ENCODE results near the gene POC1B. TPM values are rescaled to one million over a fixed set of nuclear protein-coding genes. Genes with fewer than 3 reads are reported as not detected.

Gene POC1B
- total and polyA plus RNA-seq, 2 experiments from 2014 or later, result 8.3 to 15.0 TPM

DNA sequence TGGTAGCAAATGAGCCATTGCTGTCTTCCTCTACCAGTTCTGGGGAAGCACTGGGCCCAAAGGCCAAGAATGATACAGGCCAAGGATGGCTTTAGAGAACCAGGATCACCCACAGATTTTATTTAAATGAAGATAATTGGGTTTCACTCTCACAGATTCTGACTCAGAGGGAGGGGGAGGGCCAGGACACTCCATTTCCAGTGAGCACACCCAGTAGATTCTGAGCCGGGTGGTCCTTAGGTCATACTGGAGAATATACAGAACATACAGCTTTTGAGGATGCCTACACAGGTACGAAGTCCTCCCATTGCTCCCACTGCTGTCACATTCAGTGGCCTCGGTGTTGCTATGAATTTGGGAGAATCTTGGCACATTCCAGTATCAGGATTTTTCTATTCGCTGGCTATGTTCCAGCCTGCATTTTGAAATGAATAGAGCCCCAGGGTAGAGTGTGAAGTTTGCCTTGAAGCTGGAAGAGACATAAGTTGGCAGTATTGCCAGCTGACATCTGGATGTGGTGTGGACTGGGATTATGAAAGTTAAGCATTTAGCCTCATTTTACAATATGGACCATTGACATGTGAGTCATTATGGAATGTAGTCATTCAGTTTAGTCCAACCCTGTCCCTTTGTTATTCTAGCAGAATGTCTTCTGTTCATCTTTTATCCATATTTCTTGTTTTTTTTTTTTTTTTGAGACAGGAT lies 45.8 kb upstream of the POC1B start:
- TF ChIP-seq EZH2 (IDR thresholded peaks at IDR 0.05; ENCODE audit: insufficient read depth, poor library complexity, severe bottlenecking) (no peak), EZH2phosphoT487 (IDR thresholded peaks at IDR 0.05; ENCODE audit: insufficient read depth, low read depth) (no peak)
- Histone ChIP-seq H2AFZ (no peak overlapping the region), H3K79me2 (ENCODE audit: insufficient read depth) (no peaks in the 10 kb centered on the region), H3K27me3 (replicated peaks; ENCODE audit: insufficient read depth) (no peaks in the 10 kb centered on the region), H3K4me3 (peak overlapping the region; percentile 12; the same call in 1 of the 2 replicates), H3K4me1 (ENCODE audit: insufficient read depth) (peaks cover 61% of the 10 kb centered on the region), H3K9me2 (ENCODE audit: insufficient read depth) (no peaks in the 10 kb centered on the region), H3K9ac (no peak overlapping the region), H4K20me1 (ENCODE audit: insufficient read depth) (no peaks in the 10 kb centered on the region), H3F3A (ENCODE audit: insufficient read depth) (peaks cover 66% of the 10 kb centered on the region), H3K36me3 (ENCODE audit: low read depth) (no peaks in the 10 kb centered on the region), H3K27ac (peak overlapping the region; percentile 53), H3K9me3 (ENCODE audit: low read depth) (no peaks in the 10 kb centered on the region), H3K4me2 (ENCODE audit: unreplicated experiment) (peak overlapping the region; percentile 71)
- DNase-seq, result peak; percentile 81
- in situ Hi-C loops (cut with MboI), result no loop called here
- WGBS, 2 experiments (ENCODE audit: low coverage in 1 of 2, low lambda C conversion rate in 2 of 2, missing lambda C conversion rate in 2 of 2), result 14 to 16% methylated on average over 4 of the region's 4 CpGs

DNA sequence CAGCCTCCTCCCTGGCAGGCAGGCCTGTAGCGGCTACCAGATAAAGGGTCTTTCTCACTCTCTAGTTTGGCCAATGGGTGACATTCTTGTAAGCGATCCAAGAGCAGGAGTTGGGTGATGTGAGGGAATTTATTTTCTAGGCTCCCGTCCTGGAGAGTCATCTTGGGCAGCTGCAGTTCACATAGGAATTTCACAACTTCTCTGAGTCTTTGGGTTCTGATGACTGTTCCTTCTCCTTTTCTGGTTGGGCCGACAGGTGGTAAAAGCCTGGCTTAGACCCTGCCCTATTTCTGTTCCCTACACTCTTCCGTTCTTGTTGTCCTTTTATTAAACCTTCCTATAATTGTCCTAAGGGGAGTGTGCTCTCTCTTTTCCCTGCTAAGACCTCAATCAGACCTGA lies 42.6 kb upstream of the POC1B start:
- no peak for TF ChIP-seq EZH2phosphoT487 (IDR thresholded peaks at IDR 0.05; ENCODE audit: insufficient read depth, low read depth)
- no peak for TF ChIP-seq EZH2 (IDR thresholded peaks at IDR 0.05; ENCODE audit: insufficient read depth, poor library complexity, severe bottlenecking)
- Histone ChIP-seq H3K4me3 (no peak overlapping the region), H3K9me3 (ENCODE audit: low read depth) (no peaks in the 10 kb centered on the region), H3K9ac (no peak overlapping the region), H3K27me3 (replicated peaks; ENCODE audit: insufficient read depth) (no peaks in the 10 kb centered on the region), H3K4me2 (ENCODE audit: unreplicated experiment) (no peak overlapping the region), H3K27ac (no peak overlapping the region), H4K20me1 (ENCODE audit: insufficient read depth) (no peaks in the 10 kb centered on the region), H3K9me2 (ENCODE audit: insufficient read depth) (no peaks in the 10 kb centered on the region), H3K36me3 (ENCODE audit: low read depth) (no peaks in the 10 kb centered on the region), H3K4me1 (ENCODE audit: insufficient read depth) (peaks cover 35% of the 10 kb centered on the region), H2AFZ (no peak overlapping the region), H3K79me2 (ENCODE audit: insufficient read depth) (no peaks in the 10 kb centered on the region), H3F3A (ENCODE audit: insufficient read depth) (peaks cover 37% of the 10 kb centered on the region)
- in situ Hi-C loops (cut with MboI), result no loop called here
- peak; percentile 48 for DNase-seq
- 71 to 76% methylated on average over 5 of the region's 5 CpGs for WGBS, 2 experiments (ENCODE audit: low coverage in 1 of 2, low lambda C conversion rate in 2 of 2, missing lambda C conversion rate in 2 of 2)

DNA sequence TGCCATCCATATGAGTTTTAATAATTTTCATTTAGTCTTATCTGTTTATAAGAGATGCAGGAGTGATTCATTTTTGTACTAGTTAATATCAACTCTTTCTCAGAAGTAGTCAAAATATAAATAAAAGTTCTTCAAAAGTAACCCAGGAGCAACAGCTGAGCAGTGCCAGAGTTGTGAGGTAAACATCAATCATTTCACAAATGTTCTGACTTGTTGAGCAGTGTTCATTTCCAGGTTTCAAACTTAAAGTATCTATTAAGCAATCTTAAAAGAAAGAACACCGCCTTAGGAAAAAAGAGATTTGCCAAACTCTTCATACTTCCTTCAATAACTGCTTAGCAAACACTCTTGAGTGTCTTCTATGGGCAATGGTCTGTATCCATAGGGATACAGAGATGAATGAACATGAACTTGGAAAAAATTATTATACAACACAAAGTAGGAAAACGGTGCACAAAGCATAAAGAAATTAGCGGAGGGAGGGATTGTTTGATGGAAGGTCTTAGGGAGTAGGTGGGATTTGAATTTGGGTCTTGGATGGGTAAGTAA lies 41.9 kb upstream of the POC1B start:
- H2AFZ ChIP-seq, result no peak overlapping the region
- no peaks in the 10 kb centered on the region for H3K79me2 ChIP-seq (ENCODE audit: insufficient read depth)
- H3K4me2 ChIP-seq (ENCODE audit: unreplicated experiment), result no peak overlapping the region
- no peak overlapping the region for H3K4me3 ChIP-seq
- no peaks in the 10 kb centered on the region for H4K20me1 ChIP-seq (ENCODE audit: insufficient read depth)
- DNase-seq, result no peak
- 87 to 94% methylated on average over 3 of the region's 3 CpGs for WGBS, 2 experiments (ENCODE audit: low coverage in 1 of 2, low lambda C conversion rate in 2 of 2, missing lambda C conversion rate in 2 of 2)
- H3K36me3 ChIP-seq (ENCODE audit: low read depth), result no peaks in the 10 kb centered on the region
- no peaks in the 10 kb centered on the region for H3K9me2 ChIP-seq (ENCODE audit: insufficient read depth)
- H3F3A ChIP-seq (ENCODE audit: insufficient read depth), result peaks cover 30% of the 10 kb centered on the region
- no peak for TF ChIP-seq EZH2 (IDR thresholded peaks at IDR 0.05; ENCODE audit: insufficient read depth, poor library complexity, severe bottlenecking)
- TF ChIP-seq EZH2phosphoT487 (IDR thresholded peaks at IDR 0.05; ENCODE audit: insufficient read depth, low read depth), result no peak
- no peaks in the 10 kb centered on the region for H3K9me3 ChIP-seq (ENCODE audit: low read depth)
- no peaks in the 10 kb centered on the region for H3K27me3 ChIP-seq (replicated peaks; ENCODE audit: insufficient read depth)
- no peak overlapping the region for H3K27ac ChIP-seq
- in situ Hi-C loops (cut with MboI), result no loop called here
- H3K9ac ChIP-seq, result no peak overlapping the region
- peaks cover 28% of the 10 kb centered on the region for H3K4me1 ChIP-seq (ENCODE audit: insufficient read depth)

DNA sequence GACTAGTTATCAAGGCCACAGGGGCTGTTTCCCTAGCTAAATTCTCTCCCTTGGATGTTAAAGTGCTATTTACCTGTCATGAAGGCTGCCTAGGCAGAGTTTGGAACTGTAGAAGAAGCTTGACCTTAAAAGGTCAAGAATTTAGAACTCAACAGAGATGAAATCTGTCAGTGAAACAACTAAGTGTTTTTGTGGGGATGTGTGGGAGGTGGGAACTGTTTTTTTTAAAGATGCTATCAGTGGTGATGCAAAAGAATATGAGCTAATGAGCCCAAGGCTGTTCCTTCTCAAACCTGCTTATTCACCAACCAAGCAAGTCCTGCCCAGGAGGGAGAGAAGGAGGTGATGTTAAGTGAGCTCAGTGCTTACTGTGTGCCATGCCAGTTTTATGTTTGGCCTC lies 40.8 kb upstream of the POC1B start:
- H3K9me2 ChIP-seq (ENCODE audit: insufficient read depth), result no peaks in the 10 kb centered on the region
- H3K79me2 ChIP-seq (ENCODE audit: insufficient read depth), result no peaks in the 10 kb centered on the region
- in situ Hi-C loops (cut with MboI), result no loop called here
- no peak overlapping the region for H2AFZ ChIP-seq
- peak; percentile 77 for DNase-seq
- no peak overlapping the region for H3K4me2 ChIP-seq (ENCODE audit: unreplicated experiment)
- peaks cover 19% of the 10 kb centered on the region for H3F3A ChIP-seq (ENCODE audit: insufficient read depth)
- no peaks in the 10 kb centered on the region for H4K20me1 ChIP-seq (ENCODE audit: insufficient read depth)
- no peaks in the 10 kb centered on the region for H3K36me3 ChIP-seq (ENCODE audit: low read depth)
- no peaks in the 10 kb centered on the region for H3K9me3 ChIP-seq (ENCODE audit: low read depth)
- no peak overlapping the region for H3K27ac ChIP-seq
- no peaks in the 10 kb centered on the region for H3K27me3 ChIP-seq (replicated peaks; ENCODE audit: insufficient read depth)
- no peak for TF ChIP-seq EZH2 (IDR thresholded peaks at IDR 0.05; ENCODE audit: insufficient read depth, poor library complexity, severe bottlenecking)
- no peak for TF ChIP-seq EZH2phosphoT487 (IDR thresholded peaks at IDR 0.05; ENCODE audit: insufficient read depth, low read depth)
- H3K4me3 ChIP-seq, result no peak overlapping the region
- no peak overlapping the region for H3K9ac ChIP-seq
- peaks cover 17% of the 10 kb centered on the region for H3K4me1 ChIP-seq (ENCODE audit: insufficient read depth)

Measured in GM23248 (cell line).